ENCODE data around the gene RSKR.

RSKR gene

GRCh38 chr17:28655160-28655559 lies 41.2 kb upstream of the RSKR start:
- TF ChIP-seq FOXP2 (optimal IDR thresholded peaks at IDR 0.05; ENCODE audit: control extremely low read depth, extremely low read length, insufficient read depth) (no peak), EZH2 (IDR thresholded peaks at IDR 0.05) (no peak), POLR2AphosphoS5 (IDR thresholded peaks at IDR 0.05; ENCODE audit: borderline replicate concordance, low read depth, low read length) (no peak)
- H3K27ac ChIP-seq = no peak overlapping the region
- no peak for DNase-seq (ENCODE audit: low read depth, low spot score)
- H3K36me3 ChIP-seq (ENCODE audit: insufficient read depth, low read length) = peaks cover 12% of the 10 kb centered on the region
- H3K9ac ChIP-seq (ENCODE audit: insufficient read length) = no peak overlapping the region
- no peaks in the 10 kb centered on the region for H3K9me3 ChIP-seq (ENCODE audit: low read depth, low read length)
- no peak overlapping the region for H3K4me3 ChIP-seq

DNA sequence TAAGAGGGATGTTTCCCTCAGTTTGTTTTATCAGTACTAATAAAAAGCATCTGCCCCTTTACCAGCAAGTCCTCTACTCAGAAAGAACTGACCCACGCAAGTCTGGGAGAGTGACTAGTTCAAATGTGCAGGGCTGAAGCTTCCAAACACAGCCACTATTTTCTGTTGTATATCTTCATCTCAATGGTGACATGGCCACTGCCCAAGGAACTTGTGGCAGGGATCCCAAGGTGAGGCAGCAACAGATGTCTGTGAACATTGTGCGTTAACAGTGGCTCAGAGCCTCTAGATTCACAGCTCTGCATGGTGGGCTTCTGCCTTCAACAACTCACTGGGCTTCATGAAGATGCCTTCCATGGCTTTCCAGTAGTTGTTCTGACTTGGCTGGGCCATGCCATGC lies 34.7 kb upstream of the RSKR start:
- TF ChIP-seq FOXP2 (optimal IDR thresholded peaks at IDR 0.05; ENCODE audit: control extremely low read depth, extremely low read length, insufficient read depth) (no peak), POLR2AphosphoS5 (IDR thresholded peaks at IDR 0.05; ENCODE audit: borderline replicate concordance, low read depth, low read length) (no peak), EZH2 (IDR thresholded peaks at IDR 0.05) (no peak)
- Histone ChIP-seq H3K36me3 (ENCODE audit: insufficient read depth, low read length) (peaks cover 19% of the 10 kb centered on the region), H3K9me3 (ENCODE audit: low read depth, low read length) (no peaks in the 10 kb centered on the region), H3K4me3 (no peak overlapping the region), H3K27ac (peak overlapping the region; percentile 64; the same call in 1 of the 2 replicates), H3K9ac (ENCODE audit: insufficient read length) (peak overlapping the region; percentile 20)
- no peak for DNase-seq (ENCODE audit: low read depth, low spot score)

GRCh38 chr17:28646039-28646754 lies 32.2 kb upstream of the RSKR start:
- TF ChIP-seq EZH2 (IDR thresholded peaks at IDR 0.05) = no peak
- TF ChIP-seq FOXP2 (optimal IDR thresholded peaks at IDR 0.05; ENCODE audit: control extremely low read depth, extremely low read length, insufficient read depth) = no peak
- TF ChIP-seq POLR2AphosphoS5 (IDR thresholded peaks at IDR 0.05; ENCODE audit: borderline replicate concordance, low read depth, low read length) = no peak
- DNase-seq (ENCODE audit: low read depth, low spot score) = no peak
- H3K9me3 ChIP-seq (ENCODE audit: low read depth, low read length) = no peaks in the 10 kb centered on the region
- peaks cover 36% of the 10 kb centered on the region for H3K36me3 ChIP-seq (ENCODE audit: insufficient read depth, low read length)
- H3K9ac ChIP-seq (ENCODE audit: insufficient read length) = peak overlapping the region; percentile 82
- H3K27ac ChIP-seq = peak overlapping the region; percentile 86
- H3K4me3 ChIP-seq = peak overlapping the region; percentile 86

DNA sequence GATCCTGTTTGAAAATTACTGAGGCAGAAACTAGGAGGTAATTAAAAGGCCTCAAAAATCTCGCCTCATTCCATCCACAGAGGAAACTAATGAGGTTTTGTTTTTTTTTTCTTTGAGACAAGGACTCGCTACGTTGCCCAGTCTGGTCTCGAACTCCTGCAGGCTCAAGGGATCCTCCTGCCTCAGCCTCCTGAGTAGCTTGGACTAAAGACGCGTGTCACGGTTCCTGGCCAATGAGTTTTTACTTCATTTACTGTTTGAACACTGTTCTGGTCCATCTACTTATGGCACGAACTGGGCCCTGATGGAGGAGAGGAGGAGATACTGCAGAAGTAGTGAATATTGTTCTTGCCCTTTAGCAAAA lies 31.6 kb upstream of the RSKR start:
- no peak for DNase-seq (ENCODE audit: low read depth, low spot score)
- peak overlapping the region; percentile 82 for H3K9ac ChIP-seq (ENCODE audit: insufficient read length)
- H3K27ac ChIP-seq = peak overlapping the region; percentile 86
- no peaks in the 10 kb centered on the region for H3K9me3 ChIP-seq (ENCODE audit: low read depth, low read length)
- H3K4me3 ChIP-seq = peak overlapping the region; percentile 86
- H3K36me3 ChIP-seq (ENCODE audit: insufficient read depth, low read length) = peaks cover 43% of the 10 kb centered on the region
- no peak for TF ChIP-seq EZH2 (IDR thresholded peaks at IDR 0.05)

- Histone ChIP-seq H3K4me3 (peak within 1 kb of the TSS; percentile 86), H3K27ac (peak within 1 kb of the TSS; percentile 86), H3K36me3 (ENCODE audit: insufficient read depth, low read length) (peaks cover 46% of the 10 kb centered on the region), H3K9ac (ENCODE audit: insufficient read length) (peak within 1 kb of the TSS; percentile 94), H3K9me3 (ENCODE audit: low read depth, low read length) (no peaks in the 10 kb centered on the region)
- DNase-seq (ENCODE audit: low read depth, low spot score) = peak; percentile 22
- no peak for TF ChIP-seq EZH2 (IDR thresholded peaks at IDR 0.05)
- peak; percentile 75; the same call in 1 of the 2 replicates for TF ChIP-seq POLR2AphosphoS5 (IDR thresholded peaks at IDR 0.05; ENCODE audit: borderline replicate concordance, low read depth, low read length)
These were observed 31.0 kb upstream of the RSKR start, which contains the start of gene BLTP2 for GRCh38 chr17:28644787-28645575. TSS of gene BLTP2 (minus strand) at chr17:28645158. CDS start at chr17:28645056, 102 bp downstream.

DNA sequence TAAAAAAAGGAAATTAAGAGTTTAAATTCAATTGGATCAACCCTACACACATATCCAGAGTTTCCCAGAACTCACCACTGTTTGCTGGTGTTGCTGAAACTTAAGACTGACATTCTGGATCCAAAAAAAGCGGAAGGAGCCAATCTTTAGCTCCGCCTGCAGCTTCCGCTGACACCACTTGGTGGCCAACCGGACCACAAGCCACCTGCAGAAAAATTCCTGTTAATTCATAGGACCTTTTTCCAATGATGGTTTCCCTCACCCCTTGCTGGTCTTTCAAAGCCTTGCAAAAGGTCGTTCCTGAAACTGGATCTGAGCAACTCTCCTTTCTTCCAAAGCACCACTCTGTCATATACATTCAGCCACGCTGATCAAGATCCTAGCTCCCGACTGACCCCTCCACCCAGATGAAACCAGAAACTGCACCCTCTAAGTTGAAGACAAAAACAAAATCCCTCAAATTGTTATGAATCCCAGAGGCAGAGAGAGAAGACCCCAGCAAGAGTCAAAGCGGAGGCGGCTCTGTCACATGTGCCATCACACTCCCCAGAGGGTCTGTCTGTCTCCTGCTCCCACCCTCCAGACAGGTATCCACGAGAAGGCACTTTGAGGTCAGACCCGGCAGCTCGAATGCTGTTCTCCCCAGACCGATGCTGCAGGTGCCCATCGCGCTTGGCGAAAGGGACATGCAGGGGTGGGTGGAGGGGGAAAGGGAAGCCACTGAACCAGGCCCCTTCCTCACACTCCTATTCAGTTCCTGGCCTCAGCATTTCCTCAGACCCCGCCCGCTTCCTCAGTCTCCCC lies 30.2 kb upstream of the RSKR start:
- TF ChIP-seq EZH2 (IDR thresholded peaks at IDR 0.05) = no peak
- no peak for TF ChIP-seq POLR2AphosphoS5 (IDR thresholded peaks at IDR 0.05; ENCODE audit: borderline replicate concordance, low read depth, low read length)
- no peak for TF ChIP-seq FOXP2 (optimal IDR thresholded peaks at IDR 0.05; ENCODE audit: control extremely low read depth, extremely low read length, insufficient read depth)
- Histone ChIP-seq H3K9me3 (ENCODE audit: low read depth, low read length) (no peaks in the 10 kb centered on the region), H3K36me3 (ENCODE audit: insufficient read depth, low read length) (peaks cover 53% of the 10 kb centered on the region), H3K9ac (ENCODE audit: insufficient read length) (peak overlapping the region; percentile 94), H3K4me3 (peak overlapping the region; percentile 86), H3K27ac (peak overlapping the region; percentile 71; the same call in 1 of the 2 replicates)
- DNase-seq (ENCODE audit: low read depth, low spot score) = no peak

GRCh38 chr17:28641579-28641978 lies 27.6 kb upstream of the RSKR start:
- H3K9ac ChIP-seq (ENCODE audit: insufficient read length) = no peak overlapping the region

DNA sequence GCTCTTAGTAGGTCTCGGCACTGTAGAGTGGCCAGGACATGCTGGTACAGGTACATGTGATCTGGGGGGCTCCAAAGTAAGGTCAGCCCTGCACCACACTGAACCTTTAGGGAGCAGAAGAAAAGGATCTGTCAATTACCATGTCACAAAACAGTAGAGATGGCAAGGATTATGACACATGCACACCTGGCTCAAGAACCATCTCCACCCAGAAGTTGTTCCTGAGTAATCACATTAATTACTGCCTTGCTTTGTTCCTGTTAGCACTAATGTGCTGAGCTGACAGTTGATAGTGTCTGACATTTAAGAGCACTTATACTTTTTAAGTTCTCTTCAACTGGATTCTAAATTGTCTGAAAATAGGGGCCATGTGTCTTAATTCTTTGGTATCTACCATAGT lies 21.5 kb upstream of the RSKR start:
- H3K4me3 ChIP-seq = no peak overlapping the region

More at GRCh38 chr17:28641579-28641978, 27.6 kb upstream of the RSKR start:
- H3K36me3 ChIP-seq (ENCODE audit: insufficient read depth, low read length) = peaks cover 69% of the 10 kb centered on the region
- H3K27ac ChIP-seq = no peak overlapping the region
- no peak overlapping the region for H3K4me3 ChIP-seq
- TF ChIP-seq FOXP2 (optimal IDR thresholded peaks at IDR 0.05; ENCODE audit: control extremely low read depth, extremely low read length, insufficient read depth) = no peak
- TF ChIP-seq EZH2 (IDR thresholded peaks at IDR 0.05) = no peak
- TF ChIP-seq POLR2AphosphoS5 (IDR thresholded peaks at IDR 0.05; ENCODE audit: borderline replicate concordance, low read depth, low read length) = no peak
- DNase-seq (ENCODE audit: low read depth, low spot score) = no peak
- H3K9me3 ChIP-seq (ENCODE audit: low read depth, low read length) = no peaks in the 10 kb centered on the region

More for the DNA sequence above, 21.5 kb upstream of the RSKR start:
- DNase-seq (ENCODE audit: low read depth, low spot score) = no peak
- Histone ChIP-seq H3K9ac (ENCODE audit: insufficient read length) (no peak overlapping the region), H3K9me3 (ENCODE audit: low read depth, low read length) (no peaks in the 10 kb centered on the region), H3K27ac (no peak overlapping the region), H3K36me3 (ENCODE audit: insufficient read depth, low read length) (peaks cover 96% of the 10 kb centered on the region)
- TF ChIP-seq FOXP2 (optimal IDR thresholded peaks at IDR 0.05; ENCODE audit: control extremely low read depth, extremely low read length, insufficient read depth) = no peak
- TF ChIP-seq EZH2 (IDR thresholded peaks at IDR 0.05) = no peak
- TF ChIP-seq POLR2AphosphoS5 (IDR thresholded peaks at IDR 0.05; ENCODE audit: borderline replicate concordance, low read depth, low read length) = no peak

Data from SK-N-MC (cell line).